SK-N-SH (cell line): ENCODE results near the gene OCSTAMP. TPM values are rescaled to one million over a fixed set of nuclear protein-coding genes. Genes with fewer than 3 reads are reported as not detected.

Source experiments
- CTCF ChIA-PET: fragments of 300-600, 350-600 bp; formaldehyde crosslinking; extraction: SDS; loops from one replicate; lab custom pipeline; 2021; lab: Yijun Ruan, JAX
- POLR2A ChIA-PET: fragments of 350-600 bp; sonication (Branson Sonifier 250); formaldehyde crosslinking; extraction: SDS; loops from one replicate; lab custom pipeline; 2020; ENCODE audit warnings: antibody characterized with exemption, inconsistent platforms; lab: Yijun Ruan, JAX
- DNase-seq: peaks from one replicate; pipeline ENCODE4 v3.0.0; 2012
- H2AFZ ChIP-seq: fragments of 200-600 bp; sonication (generic); 2 replicates; pipeline ENCODE4 v1.8.1; 2016; ENCODE audit warnings: antibody characterized with exemption, mild to moderate bottlenecking, low read depth
- H3F3A ChIP-seq: fragments of 200-600 bp; sonication (generic); replicated peaks from 2 replicates; pipeline ENCODE3; 2016; ENCODE audit warnings: antibody characterized with exemption, mild to moderate bottlenecking; ENCODE audit not compliant: insufficient read depth
- H3K27ac ChIP-seq, 2 experiments: fragments of 200-500 bp in 1 of 2; fragments of 200-600 bp in 1 of 2; sonication (Bioruptor generic) in 1 of 2; sonication (generic), shearing (Covaris generic) in 1 of 2; 2 replicates each; pipeline versions ENCODE4 v1.5.1 to v1.6.1; 2014 to 2016; ENCODE audit warnings: low read depth in 2 of 2, inconsistent platforms in 1 of 2, low read length in 1 of 2, mild to moderate bottlenecking in 1 of 2, mixed read lengths in 1 of 2
- H3K27me3 ChIP-seq: fragments of 200-600 bp; sonication (generic), shearing (Covaris generic); 2 replicates; pipeline ENCODE4 v1.6.1; 2016; ENCODE audit warnings: mixed run types; ENCODE audit not compliant: insufficient read depth
- H3K36me3 ChIP-seq, 2 experiments: fragments of 200-500 bp in 1 of 2; fragments of 200-600 bp in 1 of 2; sonication (Bioruptor generic) in 1 of 2; sonication (generic) in 1 of 2; replicated peaks in 1 of 2; 2 replicates each; pipeline versions ENCODE3 to v1.5.1; 2014 to 2016; ENCODE audit warnings: low read length in 1 of 2, mild to moderate bottlenecking in 1 of 2; ENCODE audit not compliant: insufficient read depth in 2 of 2, control insufficient read depth in 1 of 2
- H3K4me1 ChIP-seq, 2 experiments: fragments of 200-500 bp in 1 of 2; fragments of 200-600 bp in 1 of 2; sonication (Bioruptor generic) in 1 of 2; sonication (generic), shearing (Covaris generic) in 1 of 2; 2 replicates each; pipeline versions ENCODE4 v1.5.1 to v1.6.1; 2014 to 2016; ENCODE audit warnings: low read depth in 1 of 2, low read length in 1 of 2, mixed run types in 1 of 2; ENCODE audit not compliant: insufficient read depth in 2 of 2, control insufficient read depth in 1 of 2
- H3K4me2 ChIP-seq: fragments of 200-600 bp; sonication (generic), shearing (Covaris generic); 2 replicates; pipeline ENCODE4 v1.6.1; 2017; ENCODE audit warnings: mixed run types
- H3K4me3 ChIP-seq, 2 experiments: fragments of 200-500 bp in 1 of 2; fragments of 200-600 bp in 1 of 2; sonication (Bioruptor generic) in 1 of 2; sonication (generic), shearing (Covaris generic) in 1 of 2; 2 replicates each; pipeline versions ENCODE4 v1.5.1 to v1.8.1; 2014 to 2016; ENCODE audit warnings: low read depth in 2 of 2, inconsistent platforms in 1 of 2, low read length in 1 of 2, mild to moderate bottlenecking in 1 of 2, mixed read lengths in 1 of 2, moderate library complexity in 1 of 2
- H3K79me2 ChIP-seq: fragments of 200-600 bp; sonication (generic); 2 replicates; pipeline ENCODE4 v1.8.1; 2017; ENCODE audit warnings: mild to moderate bottlenecking; ENCODE audit not compliant: insufficient read depth
- H3K9ac ChIP-seq: fragments of 200-600 bp; sonication (generic); 2 replicates; pipeline ENCODE4 v1.6.1; 2017; ENCODE audit warnings: mixed run types
- H3K9me2 ChIP-seq: fragments of 200-600 bp; sonication (generic); 2 replicates; pipeline ENCODE4 v1.6.1; 2017; ENCODE audit warnings: mixed run types
- H3K9me3 ChIP-seq: fragments of 200-600 bp; sonication (generic); 2 replicates; pipeline ENCODE4 v1.6.1; 2017; ENCODE audit warnings: mixed run types, mild to moderate bottlenecking, moderate library complexity
- H4K20me1 ChIP-seq: fragments of 200-600 bp; sonication (generic); 2 replicates; pipeline ENCODE4 v1.6.1; 2017; ENCODE audit warnings: mild to moderate bottlenecking, mixed run types; ENCODE audit not compliant: insufficient read depth
- ELF1 ChIP-seq: IDR thresholded peaks from 2 replicates; pipeline ENCODE4 v1.4.0; 2012
- MEF2A ChIP-seq: IDR thresholded peaks from 2 replicates; pipeline ENCODE4 v1.4.0; 2012; ENCODE audit warnings: low read depth, borderline replicate concordance
- MXI1 ChIP-seq: IDR thresholded peaks from 2 replicates; pipeline ENCODE4 v1.6.1; 2012; ENCODE audit warnings: mild to moderate bottlenecking, low read depth, low read length, improper control_type of control experiment
- NFIC ChIP-seq: IDR thresholded peaks from 2 replicates; pipeline ENCODE4 v1.4.0; 2012; ENCODE audit warnings: borderline replicate concordance
- NRF1 ChIP-seq: IDR thresholded peaks from 2 replicates; pipeline ENCODE4 v1.6.1; 2012; ENCODE audit warnings: low read depth, mild to moderate bottlenecking, low read length
- PBX3 ChIP-seq: IDR thresholded peaks from 2 replicates; pipeline ENCODE4; 2012
- RAD21 ChIP-seq: IDR thresholded peaks from 2 replicates; pipeline ENCODE4 v1.6.1; 2012; ENCODE audit warnings: mild to moderate bottlenecking, low read length
- REST ChIP-seq: IDR thresholded peaks from 2 replicates; pipeline ENCODE4 v1.6.1; 2012; ENCODE audit warnings: mild to moderate bottlenecking, low read depth, low read length, moderate library complexity
- RXRA ChIP-seq: IDR thresholded peaks from 2 replicates; pipeline ENCODE4 v1.4.0; 2012; ENCODE audit warnings: low read depth, mild to moderate bottlenecking, borderline replicate concordance
- SIN3A ChIP-seq: IDR thresholded peaks from 2 replicates; pipeline ENCODE4 v1.6.1; 2012; ENCODE audit warnings: low read depth, mild to moderate bottlenecking, low read length, moderate library complexity, borderline replicate concordance
- SMC3 ChIP-seq: IDR thresholded peaks from 2 replicates; pipeline ENCODE4 v1.6.1; 2012; ENCODE audit warnings: low read depth, low read length, improper control_type of control experiment
- TEAD4 ChIP-seq: IDR thresholded peaks from 2 replicates; pipeline ENCODE4 v1.4.0; 2012; ENCODE audit warnings: mild to moderate bottlenecking, borderline replicate concordance; ENCODE audit not compliant: insufficient read depth
- YY1 ChIP-seq: IDR thresholded peaks from 2 replicates; pipeline ENCODE4 v1.4.0; 2012; ENCODE audit warnings: low read depth, mild to moderate bottlenecking
- ZBTB33 ChIP-seq: IDR thresholded peaks from 2 replicates; pipeline ENCODE4 v1.4.0; 2012; ENCODE audit warnings: low read depth, borderline replicate concordance
- WGBS: methylation state at CpG from one replicate; pipeline ENCODE4 v1.1.6; 2017; ENCODE audit warnings: low lambda C conversion rate; 5-methylcytosine and 5-hydroxymethylcytosine counted together
- polyA plus RNA-seq, 3 experiments: library from polyadenylated mRNA; depleted of rRNA; stranded (reverse); fragments of >200 nt; gene quantifications; 2 replicates each; pipeline ENCODE4 v1.2.3, GENCODE V29; 2012
- TF ChIP-seq, protein P1 (sequence below): IDR thresholded peaks from 2 replicates; pipeline ENCODE4 v1.4.0; 2012; ENCODE audit warnings: low read depth, borderline replicate concordance
- TF ChIP-seq, protein P2 (sequence below): IDR thresholded peaks from 2 replicates; pipeline ENCODE4 v1.4.0; 2012; ENCODE audit warnings: low read depth
- TF ChIP-seq, protein P3 (sequence below): fragments of 150-350 bp; IDR thresholded peaks from 2 replicates; pipeline ENCODE4 v1.6.1; 2017; ENCODE audit warnings: antibody characterized with exemption, low read length, low read depth, borderline replicate concordance

The OCSTAMP gene
- polyA plus RNA-seq, 1 of the 3 experiments (the other 2 are of a cell fraction): not detected

- Histone ChIP-seq H3K9me2 (no peaks in the 10 kb centered on the region), H3K27me3 (peaks cover 6% of the 10 kb centered on the region; the same call in 1 of the 2 replicates), H3K4me2 (no peak overlapping the region), H3F3A (no peaks in the 10 kb centered on the region), H4K20me1 (no peaks in the 10 kb centered on the region), H3K27ac (no peak overlapping the region), H3K9me3 (no peaks in the 10 kb centered on the region), H3K4me1 (no peaks in the 10 kb centered on the region), H3K9ac (no peak overlapping the region), H3K36me3 (no peaks in the 10 kb centered on the region), H2AFZ (no peak overlapping the region), H3K79me2 (no peaks in the 10 kb centered on the region), H3K4me3 (no peak overlapping the region)
- DNase-seq: no peak
- ChIA-PET POLR2A (no interaction called here), CTCF (interaction anchor here (3.4 kb wide), 1 partner anchor 135 kb away, joined by 32 read pairs; no protein-coding TSS in a partner anchor)
- TF ChIP-seq SIN3A: no peak
- no peak for TF ChIP-seq ELF1
- TF ChIP-seq MEF2A: no peak
- TF ChIP-seq, protein P1, sequence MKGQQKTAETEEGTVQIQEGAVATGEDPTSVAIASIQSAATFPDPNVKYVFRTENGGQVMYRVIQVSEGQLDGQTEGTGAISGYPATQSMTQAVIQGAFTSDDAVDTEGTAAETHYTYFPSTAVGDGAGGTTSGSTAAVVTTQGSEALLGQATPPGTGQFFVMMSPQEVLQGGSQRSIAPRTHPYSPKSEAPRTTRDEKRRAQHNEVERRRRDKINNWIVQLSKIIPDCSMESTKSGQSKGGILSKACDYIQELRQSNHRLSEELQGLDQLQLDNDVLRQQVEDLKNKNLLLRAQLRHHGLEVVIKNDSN: no peak
- TF ChIP-seq, protein P2, sequence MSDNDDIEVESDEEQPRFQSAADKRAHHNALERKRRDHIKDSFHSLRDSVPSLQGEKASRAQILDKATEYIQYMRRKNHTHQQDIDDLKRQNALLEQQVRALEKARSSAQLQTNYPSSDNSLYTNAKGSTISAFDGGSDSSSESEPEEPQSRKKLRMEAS: no peak
- no peak for TF ChIP-seq NFIC
- TF ChIP-seq SMC3: no peak
- 69% methylated on average over 9 of the region's 9 CpGs for WGBS
These were observed 4.7 kb downstream of the OCSTAMP start for GRCh38 chr20:46545827-46546138.

DNA sequence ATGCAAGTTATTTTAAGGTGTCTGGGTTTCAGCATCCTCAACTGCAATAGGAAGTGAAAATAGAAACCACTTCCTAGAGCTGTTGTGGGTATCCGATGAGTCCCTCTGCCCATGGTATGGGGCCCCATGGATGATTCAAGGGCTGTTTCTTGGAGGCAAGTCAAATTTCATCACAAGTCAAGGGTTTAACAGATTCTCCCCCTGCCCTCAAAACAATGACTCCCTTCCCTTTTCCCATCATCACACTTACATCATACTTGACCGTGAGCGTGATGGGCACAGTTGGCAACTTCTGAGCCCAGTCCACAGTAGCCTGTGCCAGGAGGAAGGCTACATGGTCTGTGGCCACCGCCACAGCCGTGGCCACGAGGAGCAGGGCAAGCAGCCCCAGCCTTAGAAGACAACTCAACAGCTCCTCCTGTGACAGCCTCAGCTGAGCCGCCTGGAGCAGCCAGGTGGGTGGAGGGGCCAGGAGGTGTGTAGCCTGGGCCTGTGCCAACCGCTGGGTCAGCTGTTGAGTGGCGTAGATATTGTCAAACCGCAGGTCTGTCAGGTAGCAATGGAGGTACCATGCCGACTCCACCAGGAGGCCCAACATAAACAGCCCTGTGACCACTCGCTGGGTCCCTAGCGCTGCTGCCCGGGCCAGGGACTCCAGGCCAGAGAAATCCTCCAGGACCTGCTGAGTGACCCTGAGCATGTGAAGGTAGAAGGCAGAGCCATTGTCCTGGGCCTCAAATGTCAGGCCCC is 5.2 kb downstream of the OCSTAMP start:
- ChIA-PET POLR2A (no interaction called here), CTCF (interaction anchor here (0.8 to 3.4 kb wide), 7 partner anchors 12 to 138 kb away, joined by 3 to 32 read pairs (median 3); no protein-coding TSS in a partner anchor)
- Histone ChIP-seq H3K4me1 (no peaks in the 10 kb centered on the region), H3K27me3 (peaks cover 6% of the 10 kb centered on the region; the same call in 1 of the 2 replicates), H3F3A (no peaks in the 10 kb centered on the region), H2AFZ (no peak overlapping the region; the same call in 1 of the 2 replicates), H3K79me2 (no peaks in the 10 kb centered on the region), H3K9me3 (no peaks in the 10 kb centered on the region), H3K4me2 (no peak overlapping the region), H3K9ac (no peak overlapping the region), H4K20me1 (no peaks in the 10 kb centered on the region), H3K36me3 (no peaks in the 10 kb centered on the region), H3K9me2 (no peaks in the 10 kb centered on the region), H3K4me3 (no peak overlapping the region), H3K27ac (no peak overlapping the region)
- WGBS: 46% methylated on average over 4 of the region's 14 CpGs
- DNase-seq: no peak
- TF ChIP-seq MXI1: no peak
- TF ChIP-seq, protein P1: no peak
- TF ChIP-seq TEAD4: no peak
- no peak for TF ChIP-seq NRF1
- TF ChIP-seq RXRA: no peak
- no peak for TF ChIP-seq YY1
- TF ChIP-seq PBX3: no peak
- no peak for TF ChIP-seq REST
- TF ChIP-seq ELF1: no peak
- no peak for TF ChIP-seq ZBTB33
- TF ChIP-seq, protein P3, sequence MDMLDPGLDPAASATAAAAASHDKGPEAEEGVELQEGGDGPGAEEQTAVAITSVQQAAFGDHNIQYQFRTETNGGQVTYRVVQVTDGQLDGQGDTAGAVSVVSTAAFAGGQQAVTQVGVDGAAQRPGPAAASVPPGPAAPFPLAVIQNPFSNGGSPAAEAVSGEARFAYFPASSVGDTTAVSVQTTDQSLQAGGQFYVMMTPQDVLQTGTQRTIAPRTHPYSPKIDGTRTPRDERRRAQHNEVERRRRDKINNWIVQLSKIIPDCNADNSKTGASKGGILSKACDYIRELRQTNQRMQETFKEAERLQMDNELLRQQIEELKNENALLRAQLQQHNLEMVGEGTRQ: no peak
- no peak for TF ChIP-seq RAD21
- TF ChIP-seq SMC3: no peak
